HG02678 (cell line): ENCODE results near the gene PTGES.
"Not testable (repeated sequence)": the region's sequence is repeated elsewhere in the genome, so short reads cannot be mapped to it uniquely, and the experiment has no call there.

Experiments used
- ATAC-seq: cut with Tn5 transposase; IDR thresholded peaks from one replicate; pipeline ENCODE4 v1.9.1; 2021; ENCODE audit warnings: mild to moderate bottlenecking, moderate library complexity; ENCODE audit not compliant: unreplicated experiment

The PTGES gene

GRCh38 chr9:129773262-129774048 is 20.6 kb upstream of the PTGES start:
- ATAC-seq = no peak

- no peak for ATAC-seq
Observed at GRCh38 chr9:129770741-129771140, 17.9 kb upstream of the PTGES start.

GRCh38 chr9:129769669-129770068 is 16.8 kb upstream of the PTGES start:
- ATAC-seq = no peak

GRCh38 chr9:129768486-129768885 is 15.6 kb upstream of the PTGES start:
- ATAC-seq = no peak

- ATAC-seq = no peak
Observed at GRCh38 chr9:129765764-129766317, 13.0 kb upstream of the PTGES start.

GRCh38 chr9:129762985-129763926 is 10.4 kb upstream of the PTGES start:
- no peak for ATAC-seq

- ATAC-seq = not testable (repeated sequence)
Observed at GRCh38 chr9:129762370-129762984, 9.6 kb upstream of the PTGES start.

GRCh38 chr9:129761901-129762369 is 9.1 kb upstream of the PTGES start:
- ATAC-seq = no peak

GRCh38 chr9:129761293-129761900 is 8.6 kb upstream of the PTGES start:
- no peak for ATAC-seq

GRCh38 chr9:129760784-129761183 is 7.9 kb upstream of the PTGES start:
- not testable (repeated sequence) for ATAC-seq

GRCh38 chr9:129759804-129760502 is 7.1 kb upstream of the PTGES start:
- no peak for ATAC-seq

GRCh38 chr9:129759319-129759718 is 6.5 kb upstream of the PTGES start:
- no peak for ATAC-seq

- ATAC-seq = no peak
Observed at GRCh38 chr9:129757045-129757444, 4.2 kb upstream of the PTGES start.

GRCh38 chr9:129756191-129756590 is 3.3 kb upstream of the PTGES start:
- no peak for ATAC-seq

- no peak for ATAC-seq
Observed at GRCh38 chr9:129755151-129755550, 2.3 kb upstream of the PTGES start.

- ATAC-seq = no peak
Observed at GRCh38 chr9:129751841-129752801, 721 bp downstream of the PTGES start.

- no peak for ATAC-seq
Observed at GRCh38 chr9:129750013-129750638, 2.7 kb downstream of the PTGES start.

- ATAC-seq = no peak
Observed at GRCh38 chr9:129749575-129749974, 3.3 kb downstream of the PTGES start.
